ENCODE data around the gene NDUFB8.

The NDUFB8 gene

DNA sequence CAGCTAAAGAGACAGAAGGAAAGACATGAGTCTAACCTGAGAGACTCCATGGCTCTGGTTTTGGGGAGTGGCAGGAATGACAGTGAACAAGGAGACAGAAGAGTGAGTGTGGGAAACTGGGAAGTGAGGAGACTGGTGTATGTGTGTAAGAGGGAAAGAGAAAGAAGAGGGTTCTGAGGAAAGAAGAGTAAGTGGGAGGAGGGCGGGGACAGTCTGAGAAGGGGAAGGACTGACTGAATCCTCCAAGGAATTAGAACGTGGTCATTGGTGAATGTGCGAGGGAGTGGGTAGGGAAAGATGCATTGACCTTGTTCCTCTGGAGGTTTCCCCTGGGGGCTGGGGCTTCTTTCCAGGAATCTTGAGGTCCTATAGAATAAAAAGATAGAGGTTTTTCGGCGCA is 40.3 kb downstream of the NDUFB8 start:
- no peaks in the 10 kb centered on the region for H3F3A ChIP-seq (ENCODE audit: control insufficient read depth, insufficient read depth)
- no peaks in the 10 kb centered on the region for H4K20me1 ChIP-seq (ENCODE audit: control insufficient read depth, insufficient read depth, low read depth, low read length)
- H3K4me1 ChIP-seq (ENCODE audit: control insufficient read depth, low read length): no peaks in the 10 kb centered on the region
- H3K36me3 ChIP-seq (ENCODE audit: control insufficient read depth, low read length): peaks cover 21% of the 10 kb centered on the region
- H3K9me3 ChIP-seq (ENCODE audit: control insufficient read depth, insufficient read depth, low read length): no peaks in the 10 kb centered on the region
- H3K4me3 ChIP-seq (ENCODE audit: low read length): no peak overlapping the region
- no peak overlapping the region for H3K27ac ChIP-seq (ENCODE audit: low read depth, low read length)
- no peaks in the 10 kb centered on the region for H3K27me3 ChIP-seq (ENCODE audit: control insufficient read depth, low read length)
- no peak overlapping the region for H3K4me2 ChIP-seq (ENCODE audit: low read length)
- TF ChIP-seq EZH2phosphoT487 (IDR thresholded peaks at IDR 0.05; ENCODE audit: borderline replicate concordance, low read length) (no peak), CTCF (IDR thresholded peaks at IDR 0.05; ENCODE audit: low read depth, low read length, poor library complexity, severe bottlenecking) (no peak)
- H3K79me2 ChIP-seq (ENCODE audit: control insufficient read depth, low read length): no peaks in the 10 kb centered on the region
- H3K9me2 ChIP-seq (replicated peaks; ENCODE audit: control insufficient read depth, low read length): no peaks in the 10 kb centered on the region

GRCh38 chr10:100487529-100487928 is 42.1 kb downstream of the NDUFB8 start:
- Histone ChIP-seq H3K4me3 (ENCODE audit: low read length) (no peak overlapping the region), H3K4me1 (ENCODE audit: control insufficient read depth, low read length) (peaks cover 3% of the 10 kb centered on the region; the same call in 1 of the 2 replicates), H4K20me1 (ENCODE audit: control insufficient read depth, insufficient read depth, low read depth, low read length) (no peaks in the 10 kb centered on the region), H3K4me2 (ENCODE audit: low read length) (no peak overlapping the region), H3K79me2 (ENCODE audit: control insufficient read depth, low read length) (no peaks in the 10 kb centered on the region), H3K27ac (ENCODE audit: low read depth, low read length) (no peak overlapping the region), H3K27me3 (ENCODE audit: control insufficient read depth, low read length) (peaks cover 7% of the 10 kb centered on the region), H3K36me3 (ENCODE audit: control insufficient read depth, low read length) (peaks cover 18% of the 10 kb centered on the region), H3K9me3 (ENCODE audit: control insufficient read depth, insufficient read depth, low read length) (no peaks in the 10 kb centered on the region), H3F3A (ENCODE audit: control insufficient read depth, insufficient read depth) (no peaks in the 10 kb centered on the region), H3K9me2 (replicated peaks; ENCODE audit: control insufficient read depth, low read length) (no peaks in the 10 kb centered on the region)
- TF ChIP-seq EZH2phosphoT487 (IDR thresholded peaks at IDR 0.05; ENCODE audit: borderline replicate concordance, low read length): no peak
- TF ChIP-seq CTCF (IDR thresholded peaks at IDR 0.05; ENCODE audit: low read depth, low read length, poor library complexity, severe bottlenecking): no peak

DNA sequence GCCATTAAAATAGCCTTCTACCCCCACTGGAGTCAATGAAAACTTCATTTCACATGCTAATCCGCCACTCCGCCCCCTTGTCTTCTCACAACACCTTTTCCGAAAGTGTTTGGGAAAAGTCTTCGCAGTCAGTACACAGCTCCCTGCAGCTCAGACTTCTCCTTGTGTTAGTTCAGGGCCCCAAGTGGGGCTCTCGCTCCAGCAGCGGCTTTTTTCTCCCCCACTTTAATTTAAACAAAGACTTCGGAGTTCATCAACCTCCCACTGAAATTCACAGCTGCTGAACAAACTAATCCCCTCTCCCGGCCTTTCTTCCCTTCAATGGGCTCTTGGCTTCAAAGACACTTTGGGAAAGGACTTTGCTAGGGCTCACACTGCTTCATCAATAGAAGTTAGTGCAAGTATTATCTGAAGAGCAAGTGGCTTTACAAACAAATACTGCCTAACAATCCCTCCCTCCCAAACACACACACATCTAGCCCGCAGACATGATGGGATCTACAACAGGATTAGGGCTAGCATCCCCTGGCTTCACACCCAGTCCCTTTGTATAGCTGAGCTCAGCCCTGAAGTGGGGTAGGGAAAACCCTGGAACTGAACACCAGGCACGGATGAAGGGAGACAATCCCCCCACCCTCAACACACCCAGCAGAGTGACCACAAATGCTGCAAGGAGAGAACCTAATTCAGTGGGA is 43.7 kb downstream of the NDUFB8 start:
- H3K36me3 ChIP-seq (ENCODE audit: control insufficient read depth, low read length): peaks cover 18% of the 10 kb centered on the region
- peaks cover 12% of the 10 kb centered on the region for H3K4me1 ChIP-seq (ENCODE audit: control insufficient read depth, low read length)
- no peak overlapping the region for H3K4me3 ChIP-seq (ENCODE audit: low read length)
- no peaks in the 10 kb centered on the region for H4K20me1 ChIP-seq (ENCODE audit: control insufficient read depth, insufficient read depth, low read depth, low read length)
- H3K27ac ChIP-seq (ENCODE audit: low read depth, low read length): no peak overlapping the region
- no peaks in the 10 kb centered on the region for H3F3A ChIP-seq (ENCODE audit: control insufficient read depth, insufficient read depth)
- no peaks in the 10 kb centered on the region for H3K9me3 ChIP-seq (ENCODE audit: control insufficient read depth, insufficient read depth, low read length)
- TF ChIP-seq EZH2phosphoT487 (IDR thresholded peaks at IDR 0.05; ENCODE audit: borderline replicate concordance, low read length) (no peak), CTCF (IDR thresholded peaks at IDR 0.05; ENCODE audit: low read depth, low read length, poor library complexity, severe bottlenecking) (no peak)
- peaks cover 13% of the 10 kb centered on the region for H3K27me3 ChIP-seq (ENCODE audit: control insufficient read depth, low read length)
- no peaks in the 10 kb centered on the region for H3K79me2 ChIP-seq (ENCODE audit: control insufficient read depth, low read length)
- no peak overlapping the region for H3K4me2 ChIP-seq (ENCODE audit: low read length)
- no peaks in the 10 kb centered on the region for H3K9me2 ChIP-seq (replicated peaks; ENCODE audit: control insufficient read depth, low read length)

Data from DOHH2 (cell line).